COLO829 (cell line): ENCODE results near the gene PHACTR3.

Experiments
- DNase-seq: peaks from one replicate; pipeline ENCODE4 v3.0.0; 2012; ENCODE audit warnings: low spot score

The PHACTR3 gene

DNA sequence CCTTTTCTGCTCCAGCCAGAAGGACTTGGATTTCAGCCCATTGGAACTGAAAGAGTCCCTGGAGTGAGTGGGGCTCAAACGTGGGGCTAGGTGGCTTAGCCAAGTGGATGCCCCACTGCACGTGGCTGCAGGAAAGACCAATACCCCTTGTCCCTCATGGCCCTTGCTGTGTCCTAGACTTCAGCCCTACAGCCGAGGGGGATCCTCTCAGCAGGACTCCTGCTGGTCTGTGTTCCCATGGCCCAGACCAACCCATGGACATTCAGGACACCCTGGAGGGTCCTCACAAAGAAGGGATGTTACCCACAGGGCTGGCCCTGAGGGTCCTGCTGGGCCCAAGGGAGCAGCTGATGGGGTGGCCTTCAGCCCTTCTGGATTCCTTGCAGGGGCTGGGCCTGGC, 30.0 kb upstream of the PHACTR3 start:
- no peak for DNase-seq

DNA sequence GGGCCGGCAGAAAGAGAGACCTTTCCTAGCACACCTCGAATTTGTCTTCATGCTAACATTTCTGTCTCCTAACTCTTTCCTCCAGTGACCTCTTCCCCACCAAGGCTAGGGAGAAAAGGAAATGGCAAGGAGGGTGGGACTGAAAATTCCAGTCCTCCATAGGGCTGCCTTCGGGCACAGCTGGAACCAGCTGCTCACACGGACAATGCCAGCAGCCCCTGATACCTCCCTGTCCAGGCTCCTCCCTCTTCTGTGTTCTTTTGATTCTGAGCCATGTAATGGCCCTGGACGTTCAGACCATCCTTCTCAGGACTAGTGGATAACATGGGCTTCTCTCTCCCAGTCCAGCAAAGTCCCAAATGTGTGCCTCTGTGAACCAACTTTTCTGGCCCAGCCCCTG, 29.1 kb upstream of the PHACTR3 start:
- no peak for DNase-seq

DNA sequence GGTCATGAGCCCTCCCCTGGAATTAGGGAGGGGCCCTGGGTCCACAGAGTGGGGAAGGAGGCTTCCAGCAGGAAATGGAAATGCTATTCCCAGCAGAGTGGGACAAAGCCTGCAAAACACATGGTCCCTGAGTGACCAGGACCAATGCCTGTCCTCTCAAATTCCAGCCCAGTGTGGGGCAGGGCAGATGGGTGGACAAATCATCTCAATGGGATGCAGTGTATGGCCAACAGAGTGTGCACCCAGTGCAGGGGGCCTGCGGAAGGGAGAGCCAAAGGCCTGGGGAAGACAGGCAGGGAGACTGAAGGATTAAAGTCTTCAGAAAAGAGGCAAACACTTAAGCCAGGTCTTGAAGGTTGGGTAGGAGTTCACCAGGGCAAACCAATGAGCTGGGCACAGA, 28.7 kb upstream of the PHACTR3 start:
- DNase-seq: no peak

DNA sequence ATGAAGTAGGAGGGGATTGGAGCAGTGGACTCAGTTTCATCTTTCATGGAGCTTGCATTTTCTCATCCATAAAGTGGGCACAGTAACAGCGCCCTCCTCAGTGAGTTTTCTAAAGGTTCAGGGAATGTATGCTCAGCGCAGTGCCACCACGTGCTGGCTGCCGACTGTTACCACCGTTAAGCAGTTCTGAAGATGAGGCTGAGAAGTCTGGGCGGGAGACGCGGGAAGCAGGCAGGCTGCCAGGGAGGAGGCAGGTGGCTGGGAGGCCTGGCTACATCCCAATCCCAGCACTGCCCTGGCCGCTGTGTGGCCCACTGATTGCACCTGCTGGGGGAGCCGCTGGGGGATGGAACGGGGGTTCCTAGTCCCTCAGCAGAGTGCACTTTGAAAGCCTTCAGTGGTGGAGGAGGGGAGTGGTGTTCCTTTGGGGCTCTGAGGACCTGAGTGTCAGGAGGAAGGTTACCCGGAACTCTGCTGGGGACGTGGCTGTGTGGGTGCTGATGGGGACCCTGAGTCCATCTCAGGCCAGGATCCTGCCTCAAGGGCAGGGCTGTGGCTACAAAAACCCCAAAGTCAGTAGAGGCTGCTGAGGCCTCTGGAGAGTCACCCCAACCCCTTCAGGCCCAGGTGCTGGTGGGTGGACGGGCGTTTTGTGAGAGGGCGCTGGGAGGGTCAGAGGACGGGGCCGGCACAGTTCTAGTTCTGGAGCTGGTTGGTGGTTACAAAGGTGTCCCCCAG, 28.0 kb upstream of the PHACTR3 start:
- no peak for DNase-seq

DNA sequence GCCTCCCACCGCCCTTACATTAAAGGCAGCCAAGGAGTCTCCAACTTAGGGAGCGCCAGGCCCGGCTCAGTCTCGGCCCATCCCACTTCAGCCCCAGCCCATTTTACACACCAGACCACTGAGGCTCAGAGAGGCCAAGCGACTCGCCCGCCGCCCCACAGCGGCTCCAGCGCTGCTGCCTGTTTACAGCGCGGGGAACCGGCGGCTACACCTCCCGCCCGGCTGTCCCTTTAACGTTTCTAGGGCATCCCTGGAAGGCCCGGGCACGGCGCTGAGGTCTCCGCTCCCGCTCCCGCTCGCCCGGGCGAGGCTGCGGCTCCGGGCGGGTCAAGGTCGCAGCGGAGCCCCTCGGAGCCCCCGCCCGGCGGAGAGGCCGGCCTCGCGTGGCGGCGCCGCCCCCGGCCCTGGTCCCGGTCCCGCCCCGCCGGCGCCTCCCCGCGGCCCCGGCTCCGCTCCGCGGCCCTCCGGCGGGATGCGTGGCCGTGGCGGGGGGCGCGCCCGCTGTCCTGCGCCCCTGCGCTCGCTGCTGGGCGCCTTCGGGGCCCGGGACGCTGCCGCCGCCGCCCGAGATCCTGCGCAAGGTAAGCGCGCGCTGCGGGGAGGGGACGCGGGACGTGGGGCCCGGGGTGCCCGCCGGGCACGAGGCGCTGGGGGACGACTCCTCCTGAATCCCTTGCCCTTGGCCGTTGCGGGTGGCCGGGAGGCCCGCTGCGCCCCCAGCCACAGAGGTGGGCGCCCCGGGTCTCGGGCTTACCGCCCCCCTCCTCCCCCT, 27.1 kb upstream of the PHACTR3 start:
- no peak for DNase-seq

DNA sequence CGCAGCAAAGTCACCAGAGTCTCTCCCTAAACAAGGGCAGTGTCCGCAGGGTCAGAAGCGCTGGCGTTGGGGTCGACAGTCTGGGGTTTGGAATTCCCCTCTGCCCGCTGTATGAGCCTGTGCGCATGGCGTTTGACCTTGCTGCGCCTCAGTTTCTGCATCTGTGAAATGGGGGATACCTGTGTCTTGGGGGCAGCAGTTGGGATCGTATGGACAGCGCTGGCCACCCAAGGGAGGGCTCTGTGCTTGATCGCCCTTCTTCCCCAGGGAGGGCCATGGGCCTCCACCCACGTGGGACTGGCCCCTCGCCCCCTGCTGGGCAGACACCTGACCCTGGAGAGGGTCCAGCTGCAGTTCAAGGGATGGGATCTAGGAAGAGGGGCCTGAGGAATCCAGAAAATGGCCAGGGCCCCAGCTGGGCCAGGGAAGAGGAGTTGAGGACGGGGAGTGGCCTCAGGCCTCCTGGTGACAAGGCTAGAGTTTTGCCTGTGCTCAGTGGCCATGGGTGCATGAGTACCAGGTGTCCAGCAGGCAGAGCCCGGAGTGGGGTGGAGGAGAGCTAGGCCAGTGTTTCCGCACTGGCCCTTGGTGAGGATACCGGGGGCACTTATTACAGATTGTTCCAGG, 26.4 kb upstream of the PHACTR3 start:
- DNase-seq: no peak

DNA sequence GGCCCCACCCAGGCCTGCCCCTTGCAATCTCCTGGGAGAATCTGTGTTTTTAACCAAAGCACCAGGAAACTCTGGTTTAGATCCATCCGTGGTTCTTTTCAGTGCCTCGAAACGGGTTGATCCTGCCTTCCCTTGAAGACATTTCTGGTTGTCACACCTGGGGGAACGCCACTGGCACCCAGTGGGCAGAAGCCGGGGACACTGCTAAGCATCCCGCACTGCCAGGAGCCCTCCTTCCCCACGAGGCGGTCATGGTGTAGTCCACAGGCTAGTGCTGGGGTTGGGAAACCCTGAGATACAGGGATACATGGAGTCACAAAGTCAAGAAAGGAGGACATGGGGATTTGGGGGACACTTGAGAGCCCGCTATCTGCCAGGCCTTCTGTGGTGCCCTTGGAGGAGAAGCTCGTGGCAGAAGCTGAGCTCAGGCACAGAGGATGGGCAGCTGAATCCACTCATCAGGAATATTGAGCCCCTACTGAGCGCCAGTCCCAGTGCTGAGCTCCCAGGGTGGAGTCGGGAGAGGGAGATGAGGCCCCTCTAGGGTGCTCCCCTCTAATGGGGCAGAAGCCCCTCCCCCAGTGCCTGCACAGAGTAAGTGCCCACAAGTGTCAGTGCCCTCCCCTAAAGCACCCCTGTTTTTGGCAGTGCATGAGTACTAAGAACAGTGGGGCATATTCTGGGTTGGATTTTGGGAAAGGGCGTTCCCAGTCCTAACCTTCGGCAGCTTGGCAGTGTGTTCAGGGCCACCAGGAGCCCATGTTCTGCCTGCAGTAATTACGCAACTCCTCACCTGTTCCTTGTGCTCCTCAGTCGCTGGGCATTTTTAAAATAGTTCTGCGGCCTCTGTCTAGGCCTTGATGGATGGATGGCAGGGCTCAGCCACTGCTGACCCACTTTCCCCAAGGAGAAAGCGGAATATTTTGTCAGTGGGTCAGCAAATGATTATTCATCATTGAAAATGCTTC, 25.6 kb upstream of the PHACTR3 start:
- no peak for DNase-seq

DNA sequence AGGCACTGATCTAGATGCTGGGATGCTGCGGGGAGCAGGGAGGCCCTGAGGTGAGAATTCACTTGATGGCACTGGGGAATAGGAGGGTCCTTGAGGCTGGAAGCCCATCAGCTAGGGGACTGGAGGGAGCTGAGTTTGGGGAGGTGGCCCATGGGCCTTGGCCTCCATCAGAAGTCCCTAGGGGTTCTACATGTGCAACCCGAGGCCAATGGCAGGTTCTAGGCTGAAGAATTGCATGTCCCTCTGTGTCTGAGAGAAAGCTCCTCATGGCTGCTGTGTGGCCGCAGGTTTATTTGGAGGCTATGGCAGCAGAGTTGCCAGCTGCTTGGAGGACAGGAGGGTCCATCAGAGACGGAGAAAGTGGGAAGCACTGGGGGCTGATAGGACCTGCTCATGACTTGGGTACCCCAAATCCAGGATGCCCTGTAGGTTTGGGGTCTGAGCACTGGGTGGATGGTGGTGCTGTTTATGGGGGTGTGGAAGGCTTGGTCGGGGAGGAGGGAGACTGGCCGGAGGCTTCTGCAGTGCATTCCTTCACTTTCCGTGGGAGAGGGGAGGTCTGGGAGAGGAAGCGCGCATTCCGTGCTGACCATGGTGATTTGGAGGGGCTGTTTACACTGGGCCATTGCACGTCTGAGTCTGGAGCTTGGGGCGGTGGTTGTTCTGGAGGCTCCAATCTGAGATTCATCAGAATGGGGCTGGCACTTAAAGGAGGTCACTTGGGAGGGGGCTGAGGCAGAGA, 24.8 kb upstream of the PHACTR3 start:
- DNase-seq: no peak

DNA sequence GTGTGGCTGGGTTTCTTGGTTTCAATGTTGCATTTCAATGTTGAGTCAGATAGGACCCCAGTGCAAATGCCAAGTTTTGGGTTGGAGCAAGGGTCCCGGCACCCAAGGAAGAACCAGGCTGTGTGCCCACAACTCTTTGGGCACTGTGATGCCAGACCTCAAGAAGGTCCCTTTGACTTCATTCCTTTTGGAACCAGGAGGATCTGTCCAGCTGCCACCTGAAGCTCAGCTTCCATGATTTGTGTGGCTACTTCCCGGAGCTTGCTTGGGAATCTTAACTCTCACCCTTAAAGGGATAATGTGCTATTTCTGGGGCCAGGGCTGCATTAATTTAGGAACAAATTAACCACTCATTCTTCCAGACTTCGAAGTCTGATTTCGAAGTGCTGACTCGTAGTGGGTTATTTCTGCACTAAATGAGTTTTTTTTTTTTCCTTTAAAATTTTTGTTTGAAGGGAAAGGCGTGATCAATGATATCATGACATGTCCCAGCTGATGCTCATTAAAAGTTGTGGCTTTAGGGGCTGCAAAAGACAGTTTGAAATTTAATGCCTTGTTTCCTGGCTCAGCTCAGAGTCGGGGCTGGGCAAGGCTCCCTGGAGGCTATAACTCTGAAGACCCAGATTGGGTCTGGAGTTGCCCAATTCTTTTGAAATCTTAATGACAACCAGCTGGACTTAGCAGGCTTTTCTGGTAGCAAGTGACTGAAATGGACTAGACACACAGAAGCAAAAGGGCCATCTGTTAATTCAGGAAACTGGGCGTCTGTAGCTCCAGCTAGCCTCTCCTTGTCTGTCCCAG, 24.0 kb upstream of the PHACTR3 start:
- no peak for DNase-seq

DNA sequence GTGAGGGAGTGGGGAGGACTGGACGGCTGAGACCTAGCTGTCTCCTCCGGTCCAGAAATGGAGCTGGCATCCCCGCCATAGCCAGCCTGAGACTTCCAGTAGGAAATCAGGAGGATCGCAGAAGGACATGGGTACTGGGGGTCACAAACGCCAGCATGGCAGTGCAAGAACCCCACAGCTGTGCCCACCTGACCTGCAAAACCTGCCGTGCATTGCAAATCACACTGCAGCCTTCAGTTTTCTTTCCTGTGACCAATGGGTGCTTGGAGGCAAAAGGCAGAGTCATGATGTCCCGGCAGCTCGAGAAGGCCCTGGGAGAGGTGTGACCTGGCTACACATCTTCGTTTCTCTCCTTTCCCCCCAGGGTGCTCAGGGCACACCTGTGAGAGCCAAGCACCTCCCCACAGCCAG, 23.3 kb upstream of the PHACTR3 start:
- no peak for DNase-seq

DNA sequence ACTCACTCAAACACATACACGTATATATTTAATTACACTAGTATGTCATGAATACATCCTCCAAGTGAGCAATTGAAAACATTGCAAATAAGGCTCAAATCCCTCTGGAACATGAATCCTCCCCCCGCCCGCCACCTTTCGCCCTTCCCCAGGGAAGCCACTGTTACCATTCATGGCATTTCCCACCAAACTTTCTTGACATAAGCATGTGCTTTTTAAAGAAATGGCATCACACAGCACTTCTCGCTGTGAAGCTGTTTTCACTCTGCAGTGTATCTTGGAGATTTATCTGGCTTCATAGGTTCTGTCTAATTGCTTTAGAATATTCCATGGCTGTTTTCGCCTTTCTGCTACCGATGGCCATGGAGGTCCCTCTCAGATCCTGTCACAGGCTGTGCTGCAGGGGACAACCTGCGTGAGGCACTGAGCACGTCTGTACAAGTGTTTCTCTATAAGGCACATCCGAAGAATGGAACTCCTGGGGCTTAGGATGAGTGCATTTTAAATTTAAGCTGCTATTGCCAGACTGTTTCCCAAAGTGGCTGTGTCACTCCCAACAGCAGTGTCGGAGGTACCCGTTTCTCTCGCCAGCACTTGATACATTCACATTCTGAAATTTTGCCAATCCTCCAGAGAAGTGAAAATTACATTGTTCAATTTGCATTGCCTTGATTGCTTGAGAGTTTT, 22.2 kb upstream of the PHACTR3 start:
- no peak for DNase-seq

DNA sequence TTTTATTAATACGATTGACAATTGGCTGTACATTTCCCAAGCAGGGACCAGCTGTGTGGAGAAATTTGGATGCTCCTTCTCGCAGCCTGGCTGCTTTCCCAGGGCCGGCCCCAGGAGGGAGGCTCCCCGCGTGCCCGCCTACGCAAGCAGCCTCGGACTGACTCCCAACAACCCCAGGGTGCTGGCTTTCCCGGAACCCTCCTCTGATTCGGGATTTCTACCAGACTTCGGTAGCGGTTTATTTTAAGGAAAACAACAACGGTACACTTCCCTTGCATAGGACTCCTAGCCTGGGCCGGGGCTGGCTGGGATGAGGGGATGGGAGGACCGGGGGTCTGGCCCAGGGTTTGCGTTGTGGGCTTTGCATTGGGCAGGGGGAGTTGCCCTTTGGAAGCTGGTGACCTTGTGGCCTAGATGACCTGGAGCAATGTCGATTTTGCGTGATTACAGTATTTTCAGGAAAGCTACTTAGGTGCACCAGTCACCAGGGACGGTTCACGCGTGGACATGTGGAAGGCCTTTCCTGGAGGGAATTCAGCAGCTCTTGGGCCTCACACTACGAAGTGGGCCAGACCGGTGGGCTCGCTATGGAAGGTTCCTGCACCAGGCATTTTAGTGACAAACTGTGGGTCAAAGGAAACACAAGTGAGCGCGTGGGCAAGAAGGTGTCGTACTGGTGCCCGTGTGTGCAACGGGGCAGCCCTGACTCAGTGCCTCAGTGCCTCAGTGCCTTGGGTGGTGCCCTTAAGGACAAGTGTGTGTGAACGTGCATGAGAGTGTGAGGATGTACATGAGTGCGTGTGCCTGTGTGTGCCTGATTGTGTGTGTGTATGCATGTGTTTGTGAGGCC, 20.7 kb upstream of the PHACTR3 start:
- DNase-seq: no peak

DNA sequence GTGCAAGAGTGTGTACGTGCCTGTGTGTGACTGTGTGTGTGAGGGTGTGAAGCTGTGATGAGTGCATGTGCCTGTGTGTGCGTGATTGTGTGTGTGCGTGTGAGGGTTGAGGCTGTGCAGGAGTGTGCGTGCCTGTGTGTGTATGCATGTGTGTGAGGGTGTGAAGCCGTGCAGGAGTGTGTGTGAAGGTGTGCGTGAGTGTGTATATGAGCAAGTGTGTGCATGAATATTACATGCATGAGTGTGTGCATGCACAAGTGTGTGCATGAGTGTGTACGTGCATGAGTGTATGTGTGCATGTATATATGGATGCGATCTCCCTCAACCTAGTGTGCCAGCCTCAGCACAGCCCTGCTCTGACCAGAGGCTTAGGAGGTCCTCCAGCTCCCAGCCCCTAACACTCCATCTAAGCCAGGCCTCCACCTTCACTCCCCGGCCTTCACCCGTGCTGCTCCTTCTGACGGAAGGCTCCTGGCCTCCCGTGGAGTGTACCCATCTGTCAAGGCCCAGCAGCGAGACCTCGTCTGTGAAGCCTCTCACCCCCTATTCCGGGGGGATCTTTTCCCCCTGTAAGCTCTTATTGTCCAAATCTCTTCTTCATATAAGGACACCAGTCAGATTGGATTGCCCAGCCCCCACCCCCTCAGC, 19.9 kb upstream of the PHACTR3 start:
- no peak for DNase-seq

DNA sequence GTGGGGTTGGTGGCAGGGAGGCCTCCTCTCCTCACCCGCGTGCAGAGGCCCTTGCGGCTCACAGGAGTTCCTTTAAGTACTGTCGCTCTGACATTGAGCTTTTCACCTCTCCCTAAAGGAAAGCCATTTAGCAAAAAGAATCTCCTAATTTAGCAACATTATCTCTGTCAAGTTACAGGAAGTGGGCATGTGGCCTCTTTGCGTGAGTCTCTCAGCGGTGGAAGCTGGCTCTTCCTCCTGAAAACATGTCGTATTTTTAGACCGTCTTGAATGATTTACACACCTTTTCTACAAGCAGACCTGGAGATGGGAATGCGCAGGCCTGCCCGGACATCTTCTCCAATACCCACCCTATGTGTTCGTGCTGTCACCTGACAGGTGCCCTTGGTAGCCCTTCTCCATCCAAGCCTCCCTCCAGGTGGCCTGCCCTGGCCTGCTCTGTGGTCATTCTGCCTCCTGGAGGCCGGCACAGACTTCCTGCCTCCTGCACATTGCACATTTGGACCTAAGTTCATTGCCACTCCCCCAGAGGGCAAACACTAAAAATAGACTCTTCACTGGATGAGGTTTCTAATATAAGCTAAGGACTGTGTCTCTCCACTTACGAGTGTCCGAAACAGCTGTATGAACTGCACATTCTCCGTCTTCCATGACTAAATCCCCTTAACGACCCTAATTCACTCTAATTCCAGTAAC, 18.5 kb upstream of the PHACTR3 start:
- DNase-seq: no peak

DNA sequence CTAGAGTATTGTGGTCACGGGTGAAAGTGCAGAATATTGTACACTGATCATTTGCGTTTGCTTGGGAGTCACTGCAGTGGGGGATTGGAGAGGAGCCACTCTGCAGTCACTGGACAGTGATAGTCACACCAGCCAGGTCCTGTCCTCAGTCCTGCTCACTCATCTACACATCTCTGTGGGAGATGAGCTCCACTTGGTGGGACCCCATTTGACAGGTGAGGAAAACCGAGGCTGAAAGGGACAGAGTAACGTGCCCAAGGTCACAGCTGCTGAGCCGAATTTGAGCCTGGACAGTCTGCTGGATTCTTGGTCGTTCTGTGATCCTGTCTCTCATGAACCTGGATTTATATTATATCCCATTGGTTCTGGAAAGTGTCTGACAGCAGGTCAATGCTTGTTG, 17.7 kb upstream of the PHACTR3 start:
- no peak for DNase-seq

DNA sequence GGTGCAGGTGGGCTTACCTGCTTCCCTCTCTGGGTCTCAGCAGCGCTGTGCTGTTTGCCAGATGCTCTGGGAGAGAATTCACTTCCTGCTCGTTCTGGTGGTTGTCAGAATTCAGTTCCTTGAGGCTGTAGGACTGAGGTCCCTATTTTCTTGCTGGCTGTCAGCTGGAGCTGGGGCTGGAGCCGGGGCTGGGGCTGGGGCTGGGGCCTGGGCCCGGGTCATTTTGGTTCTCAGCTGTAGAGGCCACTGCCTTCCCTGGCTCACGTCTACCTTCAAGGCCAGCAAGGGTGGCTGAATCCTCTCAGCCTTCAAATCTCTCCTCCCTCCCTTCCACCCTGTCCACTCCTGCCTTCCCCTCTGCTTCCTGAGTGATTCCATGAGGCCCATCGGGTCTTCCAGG, 16.8 kb upstream of the PHACTR3 start:
- no peak for DNase-seq

DNA sequence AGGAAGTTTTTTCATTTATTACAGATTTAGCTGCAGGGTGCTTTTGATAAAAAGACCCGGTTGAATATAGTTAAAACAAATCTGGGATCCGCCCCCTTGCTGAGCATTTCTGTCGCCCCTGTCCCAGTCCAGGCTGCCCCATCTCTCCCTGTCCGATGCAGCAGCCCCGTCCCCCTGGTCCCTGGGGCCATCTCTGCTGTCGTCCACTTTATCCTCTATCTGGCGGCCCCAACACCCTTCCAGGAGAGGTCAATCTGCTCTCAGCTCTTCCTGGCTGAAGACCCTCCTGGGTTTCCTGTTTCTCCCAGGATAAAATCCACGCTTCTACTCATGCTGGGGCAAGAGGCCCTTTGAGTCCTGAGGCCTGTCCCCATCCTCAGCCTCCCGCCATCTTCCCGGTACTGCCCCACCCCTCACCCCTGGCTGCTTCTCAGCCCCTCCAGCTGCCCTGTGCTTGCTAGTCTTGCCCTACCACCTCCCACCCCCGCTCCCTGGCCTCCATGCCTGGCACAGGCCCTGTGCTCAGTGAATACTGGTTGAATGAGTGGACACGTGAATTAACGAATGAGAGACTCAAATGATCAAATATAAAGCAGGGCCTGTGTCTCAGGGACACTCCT, 16.0 kb upstream of the PHACTR3 start:
- no peak for DNase-seq
